ENCODE measurements around the gene TNFAIP2. TPM values are rescaled to one million over a fixed set of nuclear protein-coding genes. Genes with fewer than 3 reads are reported as not detected.

TNFAIP2 gene
- total and polyA plus RNA-seq, 8 donors, result 28.4 to 237 (median 34.7) TPM

GRCh38 chr14:103130017-103130764 is 6.9 kb downstream of the TNFAIP2 start:
- intact Hi-C loops (cut with DNase I), result no loop called here
- no peak overlapping the region for H3K4me3 ChIP-seq
- H3K4me1 ChIP-seq, result peaks cover 8 to 42% of the 10 kb centered on the region in 2 donors
- peaks cover 0 to 91% of the 10 kb centered on the region in 2 donors for H3K36me3 ChIP-seq
- H3K27me3 ChIP-seq, result no peaks in the 10 kb centered on the region
- ATAC-seq, result no peak
- no peak for TF ChIP-seq CTCF (IDR thresholded peaks at IDR 0.05)
- no peaks in the 10 kb centered on the region for H3K9me3 ChIP-seq
- peak in 1 of 4 donors; percentile 71 for DNase-seq
- no peak overlapping the region for H3K27ac ChIP-seq

GRCh38 chr14:103130965-103131364 is 7.7 kb downstream of the TNFAIP2 start:
- intact Hi-C loops (cut with DNase I), result no loop called here
- no peak overlapping the region for H3K4me3 ChIP-seq
- peaks cover 0 to 96% of the 10 kb centered on the region in 2 donors for H3K36me3 ChIP-seq
- ATAC-seq, result peak; percentile 5
- H3K9me3 ChIP-seq, result no peaks in the 10 kb centered on the region
- peak overlapping the region in 1 of 2 donors; percentile 5 for H3K27ac ChIP-seq
- no peak for TF ChIP-seq CTCF (IDR thresholded peaks at IDR 0.05)
- peak in 2 of 4 donors; percentile 49 to 54 for DNase-seq
- H3K27me3 ChIP-seq, result no peaks in the 10 kb centered on the region
- H3K4me1 ChIP-seq, result peaks cover 8 to 40% of the 10 kb centered on the region in 2 donors

GRCh38 chr14:103131580-103131979 is 8.3 kb downstream of the TNFAIP2 start:
- intact Hi-C loops (cut with DNase I), result no loop called here
- no peak for ATAC-seq
- TF ChIP-seq CTCF (IDR thresholded peaks at IDR 0.05), result no peak

GRCh38 chr14:103132381-103133209 is 9.3 kb downstream of the TNFAIP2 start:
- TF ChIP-seq CTCF (IDR thresholded peaks at IDR 0.05), result no peak
- H3K4me3 ChIP-seq, result no peak overlapping the region
- peaks cover 0 to 98% of the 10 kb centered on the region in 2 donors for H3K36me3 ChIP-seq
- H3K9me3 ChIP-seq, result no peaks in the 10 kb centered on the region
- peaks cover under 1 to 34% of the 10 kb centered on the region in 2 donors for H3K4me1 ChIP-seq
- DNase-seq (peak in 1 of 4 donors; percentile 67), ATAC-seq (no peak)
- H3K27me3 ChIP-seq, result no peaks in the 10 kb centered on the region
- intact Hi-C loops (cut with DNase I), result no loop called here
- H3K27ac ChIP-seq, result peak overlapping the region in 1 of 2 donors; percentile 8

More at GRCh38 chr14:103131580-103131979, 8.3 kb downstream of the TNFAIP2 start:
- H3K4me1 ChIP-seq, result peaks cover 4 to 36% of the 10 kb centered on the region in 2 donors
- H3K27ac ChIP-seq, result peak overlapping the region in 1 of 2 donors; percentile 5
- H3K27me3 ChIP-seq, result no peaks in the 10 kb centered on the region
- H3K9me3 ChIP-seq, result no peaks in the 10 kb centered on the region
- no peak overlapping the region for H3K4me3 ChIP-seq
- H3K36me3 ChIP-seq, result peaks cover 0 to 96% of the 10 kb centered on the region in 2 donors
- DNase-seq, result peak in 1 of 4 donors; percentile 40

Data from left lung (tissue), 10 donors.